Neutrophil (primary cell): ENCODE measurements around the gene GSTM5.
A peak's percentile ranks its signal among the peaks of the same experiment; 100 is the strongest.
"Not testable (repeated sequence)": the region's sequence is repeated elsewhere in the genome, so short reads cannot be mapped to it uniquely, and the experiment has no call there.

ENCODE experiments used
- H3K27ac ChIP-seq: fragments of 200-600 bp; sonication (generic); 2 replicates; pipeline ENCODE4 v1.5.1; 2016; ENCODE audit warnings: mild to moderate bottlenecking, moderate library complexity
- H3K27me3 ChIP-seq: fragments of 200-600 bp; sonication (generic); 2 replicates; pipeline ENCODE4 v1.6.0; 2016; ENCODE audit warnings: mild to moderate bottlenecking
- H3K36me3 ChIP-seq: fragments of 200-600 bp; sonication (generic); 2 replicates; pipeline ENCODE4 v1.5.1; 2017
- H3K4me1 ChIP-seq, 2 experiments: fragments of 200-600 bp in 1 of 2; sonication (generic) in 1 of 2; 1 replicate in 1 of 2; 2 replicates in 1 of 2; pipeline versions ENCODE4 v1.5.1 to v1.6.1; 2013 to 2016; ENCODE audit warnings: low read depth in 1 of 2, low read length in 1 of 2, mild to moderate bottlenecking in 1 of 2, moderate library complexity in 1 of 2; ENCODE audit not compliant: control insufficient read depth in 1 of 2, insufficient read depth in 1 of 2
- H3K4me3 ChIP-seq, 2 experiments: fragments of 200-600 bp in 1 of 2; sonication (generic) in 1 of 2; 1 replicate in 1 of 2; 2 replicates in 1 of 2; pipeline ENCODE4 v1.5.1; 2013 to 2016; ENCODE audit warnings: low read depth in 1 of 2, low read length in 1 of 2, mild to moderate bottlenecking in 1 of 2, moderate library complexity in 1 of 2
- H3K9me3 ChIP-seq: fragments of 200-600 bp; sonication (generic); 2 replicates; pipeline ENCODE4 v1.5.1; 2016
- CTCF ChIP-seq: fragments of 200-600 bp; sonication (generic); IDR thresholded peaks from 2 replicates; pipeline ENCODE4 v1.5.1; 2016; ENCODE audit warnings: antibody characterized with exemption

Gene GSTM5

GRCh38 chr1:109732390-109732881 is 20.4 kb downstream of the GSTM5 start:
- H3K4me3 ChIP-seq, result no peak overlapping the region
- no peak for TF ChIP-seq CTCF
- no peaks in the 10 kb centered on the region for H3K36me3 ChIP-seq
- H3K4me1 ChIP-seq, result no peaks in the 10 kb centered on the region
- H3K27me3 ChIP-seq, result peaks cover 7% of the 10 kb centered on the region
- no peak overlapping the region for H3K27ac ChIP-seq
- H3K9me3 ChIP-seq, result no peaks in the 10 kb centered on the region

- H3K4me1 ChIP-seq, result no peaks in the 10 kb centered on the region
- no peak for TF ChIP-seq CTCF
- no peak overlapping the region for H3K4me3 ChIP-seq
- no peaks in the 10 kb centered on the region for H3K36me3 ChIP-seq
- H3K27me3 ChIP-seq, result peaks cover 16% of the 10 kb centered on the region
- no peaks in the 10 kb centered on the region for H3K9me3 ChIP-seq
- no peak overlapping the region for H3K27ac ChIP-seq
Observed at GRCh38 chr1:109733236-109733870, 21.3 kb downstream of the GSTM5 start.

- no peak for TF ChIP-seq CTCF
- Histone ChIP-seq H3K9me3 (no peaks in the 10 kb centered on the region), H3K27me3 (peaks cover 56% of the 10 kb centered on the region), H3K27ac (no peak overlapping the region), H3K4me3 (peak overlapping the region; percentile 67 to 83), H3K4me1 (peaks cover 6 to 12% of the 10 kb centered on the region in 2 experiments), H3K36me3 (no peaks in the 10 kb centered on the region)
Observed at GRCh38 chr1:109739738-109740614, 27.9 kb downstream of the GSTM5 start.

- H3K36me3 ChIP-seq, result no peaks in the 10 kb centered on the region
- H3K27me3 ChIP-seq, result peaks cover 56% of the 10 kb centered on the region
- TF ChIP-seq CTCF, result no peak
- H3K27ac ChIP-seq, result no peak within 1 kb of the TSS
- H3K4me1 ChIP-seq, result peaks cover 6 to 12% of the 10 kb centered on the region in 2 experiments
- no peaks in the 10 kb centered on the region for H3K9me3 ChIP-seq
- H3K4me3 ChIP-seq, result peak within 1 kb of the TSS; percentile 67 to 83
Observed at GRCh38 chr1:109740615-109741373, 28.7 kb downstream of the GSTM5 start, which contains the start of gene GSTM3. Gene GSTM3 (minus strand): TSS chr1:109741038. CDS start chr1:109740287, 751 bp downstream.

- H3K4me3 ChIP-seq, H3K27me3 ChIP-seq, H3K27ac ChIP-seq, H3K36me3 ChIP-seq, H3K4me1 ChIP-seq, H3K9me3 ChIP-seq: not testable (repeated sequence)
Observed at GRCh38 chr1:109748311-109748710, 36.3 kb downstream of the GSTM5 start.
